ENCODE data around the gene ST13.

DNA sequence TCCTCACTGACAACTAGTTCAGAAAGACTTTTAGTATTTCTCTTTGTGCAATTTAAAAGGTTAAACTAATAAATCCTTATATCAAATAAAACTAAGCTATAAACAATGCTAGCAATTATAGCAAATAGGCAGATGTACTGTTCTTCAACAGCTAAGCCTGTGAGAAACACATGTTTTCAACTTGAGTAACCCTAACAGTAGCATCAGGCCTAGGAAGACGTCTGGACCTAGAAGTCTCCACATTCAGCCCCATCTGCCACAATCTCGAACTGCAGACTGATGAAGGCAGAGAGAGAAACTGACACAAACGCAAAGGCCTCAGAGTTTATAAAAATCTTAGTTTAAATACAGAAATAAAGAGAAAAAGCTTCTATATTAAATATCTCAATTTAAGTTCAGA, 2.5 kb downstream of the ST13 start:
- no peak for TF ChIP-seq POLR2A (IDR thresholded peaks at IDR 0.05)
- TF ChIP-seq, protein P1, sequence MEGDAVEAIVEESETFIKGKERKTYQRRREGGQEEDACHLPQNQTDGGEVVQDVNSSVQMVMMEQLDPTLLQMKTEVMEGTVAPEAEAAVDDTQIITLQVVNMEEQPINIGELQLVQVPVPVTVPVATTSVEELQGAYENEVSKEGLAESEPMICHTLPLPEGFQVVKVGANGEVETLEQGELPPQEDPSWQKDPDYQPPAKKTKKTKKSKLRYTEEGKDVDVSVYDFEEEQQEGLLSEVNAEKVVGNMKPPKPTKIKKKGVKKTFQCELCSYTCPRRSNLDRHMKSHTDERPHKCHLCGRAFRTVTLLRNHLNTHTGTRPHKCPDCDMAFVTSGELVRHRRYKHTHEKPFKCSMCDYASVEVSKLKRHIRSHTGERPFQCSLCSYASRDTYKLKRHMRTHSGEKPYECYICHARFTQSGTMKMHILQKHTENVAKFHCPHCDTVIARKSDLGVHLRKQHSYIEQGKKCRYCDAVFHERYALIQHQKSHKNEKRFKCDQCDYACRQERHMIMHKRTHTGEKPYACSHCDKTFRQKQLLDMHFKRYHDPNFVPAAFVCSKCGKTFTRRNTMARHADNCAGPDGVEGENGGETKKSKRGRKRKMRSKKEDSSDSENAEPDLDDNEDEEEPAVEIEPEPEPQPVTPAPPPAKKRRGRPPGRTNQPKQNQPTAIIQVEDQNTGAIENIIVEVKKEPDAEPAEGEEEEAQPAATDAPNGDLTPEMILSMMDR (IDR thresholded peaks at IDR 0.05): no peak

Data from thyroid gland (tissue), 4 donors.